ENCODE measurements around the gene OST4.
A peak's percentile ranks its signal among the peaks of the same experiment; 100 is the strongest.

OST4 gene

GRCh38 chr2:27092696-27093429 lies 21.4 kb upstream of the OST4 start:
- DNase-seq: no peak

GRCh38 chr2:27091746-27092695 lies 20.6 kb upstream of the OST4 start:
- DNase-seq: no peak

- no peak for DNase-seq
Measured at GRCh38 chr2:27089111-27089954, 17.9 kb upstream of the OST4 start.

GRCh38 chr2:27088634-27089033 lies 17.2 kb upstream of the OST4 start:
- DNase-seq: no peak

- no peak for DNase-seq
Measured at GRCh38 chr2:27087823-27088410, 16.5 kb upstream of the OST4 start.

- no peak for DNase-seq
Measured at GRCh38 chr2:27086724-27087593, 15.5 kb upstream of the OST4 start, which contains the start of gene KHK. Gene KHK (plus strand): TSS chr2:27086772. CDS start chr2:27087260, 488 bp downstream.

GRCh38 chr2:27086090-27086723 lies 14.8 kb upstream of the OST4 start:
- peak; percentile 96 for DNase-seq

- peak; percentile 18 for DNase-seq
Measured at GRCh38 chr2:27085673-27086089, 14.2 kb upstream of the OST4 start.

GRCh38 chr2:27085062-27085672 lies 13.7 kb upstream of the OST4 start:
- DNase-seq: no peak

GRCh38 chr2:27084297-27085061 lies 13.0 kb upstream of the OST4 start:
- no peak for DNase-seq

GRCh38 chr2:27083410-27084296 lies 12.2 kb upstream of the OST4 start:
- no peak for DNase-seq

GRCh38 chr2:27082773-27083409 lies 11.4 kb upstream of the OST4 start:
- no peak for DNase-seq

GRCh38 chr2:27081984-27082772 lies 10.7 kb upstream of the OST4 start:
- no peak for DNase-seq

GRCh38 chr2:27080603-27080936 lies 9.1 kb upstream of the OST4 start:
- no peak for DNase-seq

GRCh38 chr2:27080140-27080469 lies 8.7 kb upstream of the OST4 start:
- no peak for DNase-seq

- DNase-seq: no peak
Measured at GRCh38 chr2:27079233-27080139, 8.0 kb upstream of the OST4 start.

Data from CD4-positive, alpha-beta T cell treated with Interferon gamma for 1 hour (primary cell).